ENCODE data around the gene PLCL2.

Gene PLCL2

GRCh38 chr3:16908896-16909295 lies 24.1 kb downstream of the PLCL2 start:
- no peak overlapping the region for H3K4me3 ChIP-seq (ENCODE audit: low read length)
- no peak for TF ChIP-seq ZNF274 (IDR thresholded peaks at IDR 0.05; ENCODE audit: low read depth, low read length)

DNA sequence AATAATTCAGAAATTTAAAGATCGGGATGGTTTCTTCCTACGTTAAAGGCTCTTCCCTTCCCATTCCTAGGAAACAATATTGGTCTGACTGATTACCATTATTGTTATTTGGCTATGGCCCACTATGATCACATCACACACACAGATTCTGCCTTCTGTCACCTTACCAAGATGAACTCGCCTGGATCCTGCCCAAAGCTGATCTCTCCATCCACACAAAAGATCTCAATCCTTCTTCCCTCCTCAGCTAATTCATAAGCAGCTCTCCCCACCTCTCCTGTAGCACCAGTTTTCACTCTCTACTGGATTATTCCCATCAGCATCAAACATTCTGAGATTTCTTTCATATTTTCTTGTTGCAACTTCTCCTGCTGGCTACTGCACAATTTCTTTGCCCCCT lies 25.0 kb downstream of the PLCL2 start:
- TF ChIP-seq ZNF274 (IDR thresholded peaks at IDR 0.05; ENCODE audit: low read depth, low read length): no peak
- no peak overlapping the region for H3K4me3 ChIP-seq (ENCODE audit: low read length)

DNA sequence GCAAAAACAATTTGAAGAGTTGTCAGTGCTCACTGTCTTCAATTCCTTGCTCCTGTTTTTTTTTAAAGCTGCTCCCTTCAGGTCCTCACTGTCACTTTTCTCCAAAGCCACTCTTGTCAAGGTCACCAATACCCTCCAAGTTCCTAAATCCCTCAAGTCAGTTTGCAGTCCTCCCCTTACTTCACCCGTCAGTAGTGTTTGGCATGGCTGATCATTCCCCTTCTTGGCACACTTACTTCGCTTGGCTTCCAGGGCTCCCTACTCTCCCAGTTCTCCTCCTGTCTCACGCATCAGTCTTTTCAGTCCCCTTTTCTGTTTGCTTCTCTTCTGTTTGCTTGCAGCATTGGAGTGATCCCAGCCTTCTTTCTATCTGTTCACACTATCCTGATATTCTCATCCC lies 25.5 kb downstream of the PLCL2 start:
- TF ChIP-seq ZNF274 (IDR thresholded peaks at IDR 0.05; ENCODE audit: low read depth, low read length): no peak
- no peak overlapping the region for H3K4me3 ChIP-seq (ENCODE audit: low read length)

GRCh38 chr3:16911916-16912315 lies 27.2 kb downstream of the PLCL2 start:
- H3K4me3 ChIP-seq (ENCODE audit: low read length): no peak overlapping the region
- no peak for TF ChIP-seq ZNF274 (IDR thresholded peaks at IDR 0.05; ENCODE audit: low read depth, low read length)

- TF ChIP-seq ZNF274 (IDR thresholded peaks at IDR 0.05; ENCODE audit: low read depth, low read length): no peak
- peak overlapping the region; percentile 56; the same call in 1 of the 2 replicates for H3K4me3 ChIP-seq (ENCODE audit: low read length)
These were observed 27.9 kb downstream of the PLCL2 start for GRCh38 chr3:16912400-16913263.

- no peak for TF ChIP-seq ZNF274 (IDR thresholded peaks at IDR 0.05; ENCODE audit: low read depth, low read length)
- H3K4me3 ChIP-seq (ENCODE audit: low read length): peak overlapping the region; percentile 56; the same call in 1 of the 2 replicates
These were observed 28.5 kb downstream of the PLCL2 start for GRCh38 chr3:16913264-16913580.

DNA sequence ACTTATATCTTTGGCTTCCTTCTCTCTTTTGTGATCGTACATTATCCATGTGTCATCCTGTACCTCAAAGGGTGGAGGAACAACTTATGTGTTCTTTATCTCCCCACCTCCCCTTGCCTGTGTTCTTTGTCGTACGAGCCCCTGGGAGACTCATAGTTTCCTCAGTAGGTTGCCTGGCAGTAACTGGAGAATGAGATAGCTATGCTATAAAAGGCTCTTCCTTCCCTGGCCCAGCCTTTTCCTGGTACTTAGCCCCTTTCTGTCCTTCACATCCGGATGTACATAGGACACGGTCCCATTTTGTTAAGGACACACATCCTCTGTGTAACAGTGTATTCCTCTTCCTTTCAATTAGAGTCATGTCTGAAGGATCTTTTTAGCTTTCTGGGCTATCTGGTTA lies 32.1 kb downstream of the PLCL2 start:
- no peak for TF ChIP-seq ZNF274 (IDR thresholded peaks at IDR 0.05; ENCODE audit: low read depth, low read length)
- no peak overlapping the region; the same call in 1 of the 2 replicates for H3K4me3 ChIP-seq (ENCODE audit: low read length)

GRCh38 chr3:16917256-16917935 lies 32.6 kb downstream of the PLCL2 start:
- no peak for TF ChIP-seq ZNF274 (IDR thresholded peaks at IDR 0.05; ENCODE audit: low read depth, low read length)
- H3K4me3 ChIP-seq (ENCODE audit: low read length): no peak overlapping the region

DNA sequence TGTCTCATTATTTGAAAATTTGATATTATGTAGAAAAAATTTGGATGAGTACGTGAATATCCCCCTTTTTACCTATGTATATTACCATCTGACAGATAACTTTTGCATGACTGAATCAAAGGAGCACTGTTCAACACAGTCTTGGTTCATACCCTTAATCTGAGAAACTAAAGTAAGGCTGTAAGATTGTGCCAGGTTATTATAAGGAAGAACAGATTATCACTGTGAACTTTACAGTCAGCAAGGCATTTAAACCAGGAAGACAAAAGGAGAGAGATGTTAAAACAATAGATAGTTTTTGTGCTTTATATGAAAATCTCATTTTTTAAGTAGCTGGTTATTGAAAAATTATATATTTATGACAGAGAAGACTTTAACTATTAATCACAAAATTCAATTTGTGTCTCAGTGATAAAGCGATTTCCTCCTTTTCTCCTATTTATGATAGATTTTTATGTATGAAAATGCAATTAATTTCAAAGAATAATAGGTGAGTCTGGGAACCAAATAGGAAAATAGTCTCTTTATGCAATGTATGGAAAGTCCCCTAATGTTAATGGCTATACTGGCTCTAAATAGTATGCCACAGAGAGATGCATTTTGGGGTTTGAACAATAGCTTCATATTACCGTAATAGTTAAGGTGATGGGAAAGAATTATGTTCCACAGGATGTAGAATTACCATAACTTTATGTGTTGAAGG lies 33.4 kb downstream of the PLCL2 start:
- TF ChIP-seq ZNF274 (IDR thresholded peaks at IDR 0.05; ENCODE audit: low read depth, low read length): no peak
- H3K4me3 ChIP-seq (ENCODE audit: low read length): no peak overlapping the region

- no peak for TF ChIP-seq ZNF274 (IDR thresholded peaks at IDR 0.05; ENCODE audit: low read depth, low read length)
- no peak overlapping the region for H3K4me3 ChIP-seq (ENCODE audit: low read length)
These were observed 33.9 kb downstream of the PLCL2 start for GRCh38 chr3:16918683-16919025.

DNA sequence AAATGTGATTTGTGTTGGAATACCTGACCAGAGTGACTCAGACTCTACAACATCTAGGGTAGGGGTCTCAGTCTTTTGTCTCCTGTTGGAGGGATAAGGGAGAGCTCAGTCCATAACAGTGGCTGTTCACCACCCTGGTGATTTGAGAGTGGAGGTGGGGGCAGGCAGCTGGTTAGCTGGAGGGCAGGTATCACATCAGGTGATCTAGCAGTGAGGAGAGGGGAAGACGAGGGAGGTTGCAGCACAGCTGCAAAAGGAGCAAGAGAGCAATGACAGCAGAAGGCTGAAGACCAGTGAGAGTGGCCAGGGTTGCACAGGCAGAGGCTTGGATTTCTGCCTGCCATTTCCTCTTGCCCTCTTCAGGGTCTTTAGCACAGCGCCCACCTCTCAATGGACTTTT lies 38.4 kb downstream of the PLCL2 start:
- no peak for TF ChIP-seq ZNF274 (IDR thresholded peaks at IDR 0.05; ENCODE audit: low read depth, low read length)
- H3K4me3 ChIP-seq (ENCODE audit: low read length): no peak overlapping the region

DNA sequence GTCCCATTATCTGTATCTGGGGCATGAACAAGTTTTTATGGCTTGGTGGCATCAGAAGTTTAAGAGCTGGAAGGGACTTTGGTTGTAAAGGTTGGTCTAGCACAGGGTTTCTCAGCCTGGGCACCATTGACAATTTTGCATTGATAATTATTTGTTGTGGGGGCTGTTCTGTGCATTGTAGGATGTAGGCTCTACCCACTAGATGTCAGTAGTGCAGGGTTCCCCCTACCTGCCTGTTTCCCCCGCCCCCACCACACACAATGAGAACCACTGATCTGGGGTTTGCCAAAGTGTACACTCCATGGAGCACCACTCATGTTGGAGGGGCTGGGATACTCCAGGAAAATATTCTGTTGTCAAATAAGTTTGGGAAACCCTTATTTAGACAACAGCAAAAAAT lies 42.7 kb downstream of the PLCL2 start:
- H3K4me3 ChIP-seq (ENCODE audit: low read length): no peak overlapping the region
- TF ChIP-seq ZNF274 (IDR thresholded peaks at IDR 0.05; ENCODE audit: low read depth, low read length): no peak

- TF ChIP-seq ZNF274 (IDR thresholded peaks at IDR 0.05; ENCODE audit: low read depth, low read length): no peak
- H3K4me3 ChIP-seq (ENCODE audit: low read length): no peak overlapping the region
These were observed 43.8 kb downstream of the PLCL2 start for GRCh38 chr3:16928386-16929132.

DNA sequence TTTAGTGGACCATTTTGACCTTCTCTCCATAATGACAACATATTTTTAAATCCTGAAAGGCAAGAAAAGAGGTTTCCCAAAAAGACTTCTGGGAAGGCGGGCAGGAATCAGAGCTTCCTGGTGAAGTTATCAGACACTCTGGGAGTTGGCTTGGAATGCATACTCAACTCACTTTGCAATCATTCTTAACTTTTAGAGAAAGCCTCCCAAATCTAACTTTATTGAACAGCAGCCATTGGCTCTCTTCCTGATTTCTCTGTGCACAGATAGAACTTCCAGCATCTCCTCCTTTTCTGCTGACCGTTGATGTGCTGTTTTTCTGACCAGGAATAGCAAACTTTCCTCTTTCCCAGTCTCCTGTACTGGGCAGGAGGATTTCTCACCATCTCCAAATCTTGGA lies 44.6 kb downstream of the PLCL2 start:
- no peak for TF ChIP-seq ZNF274 (IDR thresholded peaks at IDR 0.05; ENCODE audit: low read depth, low read length)
- H3K4me3 ChIP-seq (ENCODE audit: low read length): no peak overlapping the region

Measured in GM08714 (cell line).